ENCODE results near the gene PITPNB.

The PITPNB gene

GRCh38 chr22:27832606-27833005 lies 86.5 kb downstream of the PITPNB start:
- DNase-seq (ENCODE audit: low read depth) = no peak

- no peak for DNase-seq (ENCODE audit: low read depth)
These were observed 89.4 kb downstream of the PITPNB start for GRCh38 chr22:27829620-27830019.

GRCh38 chr22:27827604-27828587 lies 91.2 kb downstream of the PITPNB start:
- no peak for DNase-seq (ENCODE audit: low read depth)

- DNase-seq (ENCODE audit: low read depth) = no peak
These were observed 93.9 kb downstream of the PITPNB start for GRCh38 chr22:27825174-27825573.

- DNase-seq (ENCODE audit: low read depth) = no peak
These were observed 95.8 kb downstream of the PITPNB start for GRCh38 chr22:27823221-27823620.

GRCh38 chr22:27820896-27821866 lies 97.9 kb downstream of the PITPNB start:
- DNase-seq (ENCODE audit: low read depth) = no peak

- no peak for DNase-seq (ENCODE audit: low read depth)
These were observed 102.5 kb downstream of the PITPNB start for GRCh38 chr22:27816552-27816951.

GRCh38 chr22:27815826-27816530 lies 103.1 kb downstream of the PITPNB start:
- no peak for DNase-seq (ENCODE audit: low read depth)

GRCh38 chr22:27814993-27815392 lies 104.1 kb downstream of the PITPNB start:
- no peak for DNase-seq (ENCODE audit: low read depth)

GRCh38 chr22:27811778-27812177 lies 107.3 kb downstream of the PITPNB start:
- no peak for DNase-seq (ENCODE audit: low read depth)

GRCh38 chr22:27810609-27811151 lies 108.4 kb downstream of the PITPNB start:
- no peak for DNase-seq (ENCODE audit: low read depth)

- no peak for DNase-seq (ENCODE audit: low read depth)
These were observed 109.1 kb downstream of the PITPNB start for GRCh38 chr22:27809700-27810608.

- no peak for DNase-seq (ENCODE audit: low read depth)
These were observed 109.8 kb downstream of the PITPNB start for GRCh38 chr22:27809226-27809603.

GRCh38 chr22:27808451-27809225 lies 110.4 kb downstream of the PITPNB start:
- no peak for DNase-seq (ENCODE audit: low read depth)

- DNase-seq (ENCODE audit: low read depth) = no peak
These were observed 113.2 kb downstream of the PITPNB start for GRCh38 chr22:27805841-27806240.

GRCh38 chr22:27804470-27805297 lies 114.4 kb downstream of the PITPNB start:
- DNase-seq (ENCODE audit: low read depth) = no peak

- no peak for DNase-seq (ENCODE audit: low read depth)
These were observed 115.1 kb downstream of the PITPNB start for GRCh38 chr22:27803841-27804415.

GRCh38 chr22:27802346-27803073 lies 116.5 kb downstream of the PITPNB start:
- DNase-seq (ENCODE audit: low read depth) = no peak
